ENCODE measurements around the gene PMEPA1.

Gene PMEPA1

GRCh38 chr20:57608516-57608915 lies 101.3 kb downstream of the PMEPA1 start:
- no peaks in the 10 kb centered on the region for H3K27me3 ChIP-seq (ENCODE audit: control insufficient read depth, insufficient read depth, low read length)
- no peak overlapping the region for H3K4me3 ChIP-seq (ENCODE audit: low read depth, low read length)
- H3K9me3 ChIP-seq (ENCODE audit: control insufficient read depth, low read length) = no peaks in the 10 kb centered on the region
- no peak for TF ChIP-seq CTCF (IDR thresholded peaks at IDR 0.05)
- H3K27ac ChIP-seq = no peak overlapping the region
- H3K9ac ChIP-seq = no peak overlapping the region
- H3K4me1 ChIP-seq = no peaks in the 10 kb centered on the region
- H3K79me2 ChIP-seq = no peaks in the 10 kb centered on the region
- H3K36me3 ChIP-seq (ENCODE audit: control insufficient read depth, insufficient read depth, low read length) = no peaks in the 10 kb centered on the region
- H3K4me2 ChIP-seq (ENCODE audit: low read length) = no peak overlapping the region
- H2AFZ ChIP-seq = no peak overlapping the region

GRCh38 chr20:57605878-57606277 lies 103.9 kb downstream of the PMEPA1 start:
- Histone ChIP-seq H3K9me3 (ENCODE audit: control insufficient read depth, low read length) (no peaks in the 10 kb centered on the region), H3K27me3 (ENCODE audit: control insufficient read depth, insufficient read depth, low read length) (no peaks in the 10 kb centered on the region), H3K79me2 (no peaks in the 10 kb centered on the region), H3K36me3 (ENCODE audit: control insufficient read depth, insufficient read depth, low read length) (no peaks in the 10 kb centered on the region), H3K4me2 (ENCODE audit: low read length) (no peak overlapping the region), H3K27ac (no peak overlapping the region), H3K4me1 (no peaks in the 10 kb centered on the region), H3K9ac (no peak overlapping the region), H2AFZ (no peak overlapping the region), H3K4me3 (ENCODE audit: low read depth, low read length) (no peak overlapping the region)
- TF ChIP-seq CTCF (IDR thresholded peaks at IDR 0.05) = no peak

GRCh38 chr20:57605045-57605444 lies 104.8 kb downstream of the PMEPA1 start:
- no peaks in the 10 kb centered on the region for H3K36me3 ChIP-seq (ENCODE audit: control insufficient read depth, insufficient read depth, low read length)
- no peak overlapping the region for H3K27ac ChIP-seq
- no peak overlapping the region for H3K4me3 ChIP-seq (ENCODE audit: low read depth, low read length)
- no peak for TF ChIP-seq CTCF (IDR thresholded peaks at IDR 0.05)
- H3K4me2 ChIP-seq (ENCODE audit: low read length) = no peak overlapping the region
- no peak overlapping the region for H3K9ac ChIP-seq
- H3K27me3 ChIP-seq (ENCODE audit: control insufficient read depth, insufficient read depth, low read length) = no peaks in the 10 kb centered on the region
- H3K4me1 ChIP-seq = no peaks in the 10 kb centered on the region
- H2AFZ ChIP-seq = no peak overlapping the region
- H3K79me2 ChIP-seq = no peaks in the 10 kb centered on the region
- no peaks in the 10 kb centered on the region for H3K9me3 ChIP-seq (ENCODE audit: control insufficient read depth, low read length)

GRCh38 chr20:57603120-57603519 lies 106.7 kb downstream of the PMEPA1 start:
- H3K27ac ChIP-seq = no peak overlapping the region
- H3K9me3 ChIP-seq (ENCODE audit: control insufficient read depth, low read length) = no peaks in the 10 kb centered on the region
- no peak overlapping the region for H3K4me3 ChIP-seq (ENCODE audit: low read depth, low read length)
- no peaks in the 10 kb centered on the region for H3K79me2 ChIP-seq
- H3K27me3 ChIP-seq (ENCODE audit: control insufficient read depth, insufficient read depth, low read length) = no peaks in the 10 kb centered on the region
- no peak for TF ChIP-seq CTCF (IDR thresholded peaks at IDR 0.05)
- H3K4me2 ChIP-seq (ENCODE audit: low read length) = no peak overlapping the region
- H2AFZ ChIP-seq = no peak overlapping the region
- no peaks in the 10 kb centered on the region for H3K4me1 ChIP-seq
- no peaks in the 10 kb centered on the region for H3K36me3 ChIP-seq (ENCODE audit: control insufficient read depth, insufficient read depth, low read length)
- H3K9ac ChIP-seq = no peak overlapping the region

GRCh38 chr20:57601737-57602136 lies 108.1 kb downstream of the PMEPA1 start:
- Histone ChIP-seq H3K36me3 (ENCODE audit: control insufficient read depth, insufficient read depth, low read length) (no peaks in the 10 kb centered on the region), H3K9ac (no peak overlapping the region), H3K4me3 (ENCODE audit: low read depth, low read length) (no peak overlapping the region), H2AFZ (no peak overlapping the region), H3K4me1 (no peaks in the 10 kb centered on the region), H3K27ac (no peak overlapping the region), H3K4me2 (ENCODE audit: low read length) (no peak overlapping the region), H3K27me3 (ENCODE audit: control insufficient read depth, insufficient read depth, low read length) (no peaks in the 10 kb centered on the region), H3K9me3 (ENCODE audit: control insufficient read depth, low read length) (no peaks in the 10 kb centered on the region), H3K79me2 (no peaks in the 10 kb centered on the region)
- no peak for TF ChIP-seq CTCF (IDR thresholded peaks at IDR 0.05)
